GM23338 (cell line): ENCODE data around the gene SLC16A13. TPM values are rescaled to one million over a fixed set of nuclear protein-coding genes. Genes with fewer than 3 reads are reported as not detected.

Source experiments
- ATAC-seq: fragments of 200-7000 bp; cut with Tn5 transposase; 3 replicates; pipeline ENCODE4 v1.9.1; 2020
- DNase-seq: peaks from one replicate; pipeline ENCODE4 v3.0.0-alpha.2; 2015; ENCODE audit warnings: low spot score
- H2AFZ ChIP-seq: fragments of 200-600 bp; sonication (generic); 2 replicates; pipeline ENCODE4 v1.8.0; 2016; ENCODE audit warnings: antibody characterized with exemption, mild to moderate bottlenecking, moderate library complexity
- H3F3A ChIP-seq: fragments of 200-600 bp; sonication (generic); replicated peaks from 2 replicates; pipeline ENCODE4 v1.8.0; 2017; ENCODE audit warnings: antibody characterized with exemption, mixed run types, low read depth
- H3K27ac ChIP-seq: fragments of 200-600 bp; sonication (generic); 2 replicates; pipeline ENCODE4 v1.6.1; 2016; ENCODE audit warnings: low read depth
- H3K27me3 ChIP-seq: fragments of 200-600 bp; sonication (generic); 2 replicates; pipeline ENCODE4 v1.8.0; 2016; ENCODE audit warnings: mild to moderate bottlenecking, mixed run types, moderate library complexity; ENCODE audit not compliant: insufficient read depth
- H3K36me3 ChIP-seq: fragments of 200-600 bp; sonication (generic); 2 replicates; pipeline ENCODE4 v1.8.0; 2016; ENCODE audit warnings: mild to moderate bottlenecking; ENCODE audit not compliant: insufficient read depth
- H3K4me1 ChIP-seq: fragments of 200-600 bp; sonication (generic); 2 replicates; pipeline ENCODE4 v1.8.0; 2016; ENCODE audit warnings: mild to moderate bottlenecking, moderate library complexity; ENCODE audit not compliant: insufficient read depth
- H3K4me2 ChIP-seq: fragments of 200-600 bp; sonication (generic); 2 replicates; pipeline ENCODE4 v1.7.1; 2017; ENCODE audit warnings: mixed run types
- H3K4me3 ChIP-seq: fragments of 200-600 bp; sonication (generic); 2 replicates; pipeline ENCODE4 v1.6.1; 2016; ENCODE audit warnings: mixed run types
- H3K79me2 ChIP-seq: fragments of 200-600 bp; sonication (generic); replicated peaks from 2 replicates; pipeline ENCODE4 v1.8.0; 2017; ENCODE audit warnings: mild to moderate bottlenecking; ENCODE audit not compliant: insufficient read depth
- H3K9me2 ChIP-seq: fragments of 200-600 bp; sonication (generic); 2 replicates; pipeline ENCODE4 v1.8.0; 2017; ENCODE audit not compliant: insufficient read depth
- H4K20me1 ChIP-seq: fragments of 200-600 bp; sonication (generic); replicated peaks from 2 replicates; pipeline ENCODE4 v1.8.0; 2017; ENCODE audit warnings: mild to moderate bottlenecking; ENCODE audit not compliant: insufficient read depth
- H3K27ac Mint-ChIP-seq: 2 replicates; pipeline ENCODE4 v1.8.0; 2020; ENCODE audit warnings: inconsistent platforms, mild to moderate bottlenecking, moderate library complexity, mixed read lengths
- H3K27me3 Mint-ChIP-seq: 3 replicates; pipeline ENCODE4 v1.8.0; 2022; ENCODE audit warnings: low read depth, mild to moderate bottlenecking, moderate library complexity, mixed read lengths, inconsistent platforms; ENCODE audit not compliant: insufficient read depth, poor library complexity
- H3K36me3 Mint-ChIP-seq: 3 replicates; pipeline ENCODE4 v1.8.0; 2021; ENCODE audit warnings: low read depth, mild to moderate bottlenecking, inconsistent platforms, moderate library complexity, mixed read lengths
- H3K4me1 Mint-ChIP-seq: 3 replicates; pipeline ENCODE4 v1.8.0; 2020; ENCODE audit warnings: mild to moderate bottlenecking, inconsistent platforms, mixed read lengths
- H3K4me3 Mint-ChIP-seq: 3 replicates; pipeline ENCODE4 v1.8.0; 2021; ENCODE audit warnings: moderate library complexity, mild to moderate bottlenecking, inconsistent platforms, mixed read lengths
- H3K9me3 Mint-ChIP-seq: 3 replicates; pipeline ENCODE4 v1.8.0; 2020; ENCODE audit warnings: moderate library complexity, mild to moderate bottlenecking, inconsistent platforms, mixed read lengths
- ETS1 ChIP-seq: IDR thresholded peaks from 2 replicates; pipeline ENCODE4 v1.6.1; 2016; ENCODE audit warnings: antibody characterized with exemption
- POLR2AphosphoS5 ChIP-seq: IDR thresholded peaks from 2 replicates; pipeline ENCODE4 v1.6.1; 2016; ENCODE audit warnings: antibody characterized with exemption, low read depth
- REST ChIP-seq: IDR thresholded peaks from one replicate; pipeline ENCODE4 v1.6.1; 2018; ENCODE audit warnings: antibody characterized with exemption; ENCODE audit not compliant: unreplicated experiment
- ZNF462 ChIP-seq: fragments of 250-450 bp; sonication (Bioruptor Pico); IDR thresholded peaks from 2 replicates; pipeline ENCODE4 v1.5.0; 2020; ENCODE audit warnings: mild to moderate bottlenecking, moderate library complexity
- polyA plus RNA-seq: library from polyadenylated mRNA; unstranded; fragments of >200 nt; fragmentation: Nextera tagmentation; extraction: Ambion mirVana; gene quantifications from 2 replicates; pipeline ENCODE4 v1.2.1, GENCODE V29; 2016
- total RNA-seq: library from RNA; depleted of rRNA; stranded (reverse); fragments of >200 nt; shearing (Covaris generic); gene quantifications from 2 replicates; pipeline ENCODE4 v1.2.3, GENCODE V29; 2014
- TF ChIP-seq, protein P1 (sequence below), 2 experiments: fragments of 200-600 bp in 1 of 2; sonication (generic) in 1 of 2; conservative IDR thresholded peaks; 2 replicates each; pipeline versions ENCODE4 v1.5.1 to v1.6.1; 2016 to 2017; ENCODE audit warnings: antibody characterized with exemption in 2 of 2, low read depth in 2 of 2, mild to moderate bottlenecking in 2 of 2, moderate library complexity in 1 of 2

SLC16A13 gene
- total and polyA plus RNA-seq, 2 experiments from 2014 or later, result 2.2 to 4.7 TPM

- TF ChIP-seq, protein P1, sequence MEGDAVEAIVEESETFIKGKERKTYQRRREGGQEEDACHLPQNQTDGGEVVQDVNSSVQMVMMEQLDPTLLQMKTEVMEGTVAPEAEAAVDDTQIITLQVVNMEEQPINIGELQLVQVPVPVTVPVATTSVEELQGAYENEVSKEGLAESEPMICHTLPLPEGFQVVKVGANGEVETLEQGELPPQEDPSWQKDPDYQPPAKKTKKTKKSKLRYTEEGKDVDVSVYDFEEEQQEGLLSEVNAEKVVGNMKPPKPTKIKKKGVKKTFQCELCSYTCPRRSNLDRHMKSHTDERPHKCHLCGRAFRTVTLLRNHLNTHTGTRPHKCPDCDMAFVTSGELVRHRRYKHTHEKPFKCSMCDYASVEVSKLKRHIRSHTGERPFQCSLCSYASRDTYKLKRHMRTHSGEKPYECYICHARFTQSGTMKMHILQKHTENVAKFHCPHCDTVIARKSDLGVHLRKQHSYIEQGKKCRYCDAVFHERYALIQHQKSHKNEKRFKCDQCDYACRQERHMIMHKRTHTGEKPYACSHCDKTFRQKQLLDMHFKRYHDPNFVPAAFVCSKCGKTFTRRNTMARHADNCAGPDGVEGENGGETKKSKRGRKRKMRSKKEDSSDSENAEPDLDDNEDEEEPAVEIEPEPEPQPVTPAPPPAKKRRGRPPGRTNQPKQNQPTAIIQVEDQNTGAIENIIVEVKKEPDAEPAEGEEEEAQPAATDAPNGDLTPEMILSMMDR (conservative IDR thresholded peaks at IDR 0.05; ENCODE audit: low read depth in 2 of 2), result no peak
Measured at GRCh38 chr17:7041607-7042500, 6.0 kb downstream of the SLC16A13 start (continued).

DNA sequence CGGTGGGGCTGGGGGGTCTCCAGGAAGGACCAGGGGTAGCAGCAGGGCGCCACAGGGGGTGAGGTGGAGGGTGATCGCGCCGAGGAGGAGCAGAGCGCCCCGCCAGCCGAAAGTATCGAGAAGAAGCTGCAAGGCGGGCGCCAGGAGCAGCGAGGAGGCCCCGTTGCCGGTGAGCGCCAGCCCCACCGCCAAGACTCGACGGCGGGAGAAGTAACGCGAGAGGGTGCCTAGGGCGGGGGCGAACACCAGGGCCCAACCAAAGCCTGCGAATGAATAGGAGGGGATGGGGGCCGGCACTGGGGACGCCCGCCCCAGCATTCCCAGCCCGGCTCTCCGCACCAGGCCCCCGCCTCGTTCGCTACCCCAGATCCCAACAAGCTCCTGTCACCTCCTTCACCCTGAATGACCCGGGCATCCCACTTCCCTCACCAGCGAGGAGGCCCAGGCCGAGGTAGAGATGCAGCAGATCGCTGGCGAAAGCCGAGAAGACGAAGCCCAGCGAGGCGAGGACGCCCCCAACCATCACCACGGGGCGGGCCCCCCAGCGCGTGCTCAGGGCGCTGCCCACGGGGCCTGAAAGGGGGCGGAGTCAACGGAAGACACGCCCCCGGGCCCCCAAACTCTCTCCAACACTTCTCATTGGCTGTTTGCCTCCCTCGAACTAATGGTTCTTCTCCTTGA lies 6.8 kb downstream of the SLC16A13 start:
- ATAC-seq (peak; percentile 18), DNase-seq (peak; percentile 70)
- H3K4me3 Mint-ChIP-seq, result peak overlapping the region; percentile 72
- H3K4me1 ChIP-seq, result peaks cover 18% of the 10 kb centered on the region; the same call in 1 of the 2 replicates
- peaks cover 14% of the 10 kb centered on the region; the same call in 1 of the 2 replicates for H3F3A ChIP-seq
- H3K4me2 ChIP-seq, result peak overlapping the region; percentile 94
- H4K20me1 ChIP-seq, result peaks cover 6% of the 10 kb centered on the region
- peaks cover 3% of the 10 kb centered on the region; the same call in 1 of the 3 replicates for H3K36me3 Mint-ChIP-seq
- H3K27me3 ChIP-seq, result peaks cover 66% of the 10 kb centered on the region
- no peak overlapping the region for H3K27ac Mint-ChIP-seq
- no peaks in the 10 kb centered on the region for H3K79me2 ChIP-seq
- H3K4me1 Mint-ChIP-seq, result peaks cover 33% of the 10 kb centered on the region
- H3K9me2 ChIP-seq, result no peaks in the 10 kb centered on the region
- TF ChIP-seq POLR2AphosphoS5 (no peak), ETS1 (no peak), REST (no peak), ZNF462 (CRISPR knock-in tag) (no peak)
- TF ChIP-seq, protein P1 (conservative IDR thresholded peaks at IDR 0.05; ENCODE audit: low read depth in 2 of 2), result no peak
- peak overlapping the region; percentile 79 for H3K4me3 ChIP-seq
- peaks cover 46% of the 10 kb centered on the region for H3K27me3 Mint-ChIP-seq
- peak overlapping the region; percentile 91; the same call in 1 of the 2 replicates for H2AFZ ChIP-seq
- no peak overlapping the region for H3K27ac ChIP-seq
- no peaks in the 10 kb centered on the region for H3K9me3 Mint-ChIP-seq
- H3K36me3 ChIP-seq, result no peaks in the 10 kb centered on the region
